DOHH2 (cell line): ENCODE measurements around the gene C1orf87.

Experiments
- H3F3A ChIP-seq: fragments of 200-600 bp; sonication (generic), shearing (Covaris generic); 2 replicates; pipeline ENCODE4 v1.6.0; 2016; ENCODE audit warnings: antibody characterized with exemption, mild to moderate bottlenecking; ENCODE audit not compliant: control insufficient read depth, insufficient read depth
- H3K27ac ChIP-seq: fragments of 200-600 bp; sonication (generic); 2 replicates; pipeline ENCODE4 v1.5.1; 2014; ENCODE audit warnings: low read depth, mild to moderate bottlenecking, low read length, moderate library complexity
- H3K27me3 ChIP-seq: fragments of 200-600 bp; sonication (generic); 2 replicates; pipeline ENCODE4 v1.6.1; 2014; ENCODE audit warnings: mild to moderate bottlenecking, low read length, mixed read lengths; ENCODE audit not compliant: control insufficient read depth
- H3K36me3 ChIP-seq: fragments of 200-600 bp; sonication (generic); 2 replicates; pipeline ENCODE4 v1.6.1; 2014; ENCODE audit warnings: mild to moderate bottlenecking, low read length, moderate library complexity, mixed read lengths; ENCODE audit not compliant: control insufficient read depth
- H3K4me1 ChIP-seq: fragments of 200-600 bp; sonication (generic); 2 replicates; pipeline ENCODE4 v1.6.1; 2014; ENCODE audit warnings: mild to moderate bottlenecking, low read length, mixed read lengths; ENCODE audit not compliant: control insufficient read depth
- H3K4me2 ChIP-seq: fragments of 200-600 bp; sonication (generic); 2 replicates; pipeline ENCODE4 v1.6.0; 2014; ENCODE audit warnings: mild to moderate bottlenecking, low read length, moderate library complexity
- H3K4me3 ChIP-seq: fragments of 200-600 bp; sonication (generic); 2 replicates; pipeline ENCODE4 v1.5.1; 2014; ENCODE audit warnings: mild to moderate bottlenecking, low read length, mixed read lengths
- H3K79me2 ChIP-seq: fragments of 200-600 bp; sonication (generic); 2 replicates; pipeline ENCODE4 v1.6.1; 2014; ENCODE audit warnings: mild to moderate bottlenecking, low read length, mixed read lengths; ENCODE audit not compliant: control insufficient read depth
- H3K9me2 ChIP-seq: fragments of 200-600 bp; sonication (generic); replicated peaks from 2 replicates; pipeline ENCODE4 v1.6.1; 2014; ENCODE audit warnings: mild to moderate bottlenecking, low read length, mixed read lengths; ENCODE audit not compliant: control insufficient read depth
- H3K9me3 ChIP-seq: fragments of 200-600 bp; sonication (generic); 2 replicates; pipeline ENCODE4 v1.6.1; 2014; ENCODE audit warnings: antibody characterized with exemption, low read length, mixed read lengths; ENCODE audit not compliant: control insufficient read depth, insufficient read depth
- H4K20me1 ChIP-seq: fragments of 200-600 bp; sonication (generic); 2 replicates; pipeline ENCODE4 v1.6.0; 2014; ENCODE audit warnings: low read depth, mild to moderate bottlenecking, antibody characterized with exemption, low read length, moderate library complexity; ENCODE audit not compliant: control insufficient read depth, insufficient read depth
- EZH2phosphoT487 ChIP-seq: fragments of 200-600 bp; sonication (generic); IDR thresholded peaks from 2 replicates; pipeline ENCODE4 v1.6.1; 2017; ENCODE audit warnings: borderline replicate concordance, mild to moderate bottlenecking, antibody characterized with exemption, low read length, moderate library complexity, mixed read lengths
- TF ChIP-seq, protein P1 (sequence below): fragments of 200-600 bp; sonication (generic); IDR thresholded peaks from one replicate; pipeline ENCODE4 v1.5.1; 2014; ENCODE audit warnings: antibody characterized with exemption, mild to moderate bottlenecking, low read depth, low read length; ENCODE audit not compliant: poor library complexity, severe bottlenecking

Gene C1orf87

DNA sequence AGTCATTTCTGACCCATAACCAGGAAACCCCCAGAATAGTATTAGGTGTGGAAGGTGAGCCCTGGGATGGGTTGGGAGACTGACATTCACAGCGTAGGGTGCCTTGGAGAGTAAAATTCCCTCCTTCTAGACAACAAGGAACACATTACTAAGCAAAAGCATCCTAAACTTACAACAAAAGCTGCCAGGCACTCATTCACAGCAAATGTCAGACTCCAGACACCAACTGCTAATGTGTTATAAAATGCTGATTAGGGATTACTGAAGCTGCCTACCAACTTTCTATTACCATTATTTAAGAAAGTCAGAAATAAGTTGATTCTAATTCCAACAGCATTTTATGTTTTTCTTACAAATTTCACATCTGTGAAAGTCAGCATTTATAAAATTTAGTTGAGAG lies 40.0 kb upstream of the C1orf87 start:
- no peaks in the 10 kb centered on the region for H3K4me1 ChIP-seq
- H3K4me3 ChIP-seq: no peak overlapping the region
- H3K79me2 ChIP-seq: no peaks in the 10 kb centered on the region
- H3K27ac ChIP-seq: no peak overlapping the region
- TF ChIP-seq EZH2phosphoT487: no peak
- TF ChIP-seq, protein P1, sequence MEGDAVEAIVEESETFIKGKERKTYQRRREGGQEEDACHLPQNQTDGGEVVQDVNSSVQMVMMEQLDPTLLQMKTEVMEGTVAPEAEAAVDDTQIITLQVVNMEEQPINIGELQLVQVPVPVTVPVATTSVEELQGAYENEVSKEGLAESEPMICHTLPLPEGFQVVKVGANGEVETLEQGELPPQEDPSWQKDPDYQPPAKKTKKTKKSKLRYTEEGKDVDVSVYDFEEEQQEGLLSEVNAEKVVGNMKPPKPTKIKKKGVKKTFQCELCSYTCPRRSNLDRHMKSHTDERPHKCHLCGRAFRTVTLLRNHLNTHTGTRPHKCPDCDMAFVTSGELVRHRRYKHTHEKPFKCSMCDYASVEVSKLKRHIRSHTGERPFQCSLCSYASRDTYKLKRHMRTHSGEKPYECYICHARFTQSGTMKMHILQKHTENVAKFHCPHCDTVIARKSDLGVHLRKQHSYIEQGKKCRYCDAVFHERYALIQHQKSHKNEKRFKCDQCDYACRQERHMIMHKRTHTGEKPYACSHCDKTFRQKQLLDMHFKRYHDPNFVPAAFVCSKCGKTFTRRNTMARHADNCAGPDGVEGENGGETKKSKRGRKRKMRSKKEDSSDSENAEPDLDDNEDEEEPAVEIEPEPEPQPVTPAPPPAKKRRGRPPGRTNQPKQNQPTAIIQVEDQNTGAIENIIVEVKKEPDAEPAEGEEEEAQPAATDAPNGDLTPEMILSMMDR: no peak
- no peaks in the 10 kb centered on the region for H3F3A ChIP-seq
- H3K9me2 ChIP-seq: no peaks in the 10 kb centered on the region
- no peaks in the 10 kb centered on the region for H3K9me3 ChIP-seq
- no peak overlapping the region for H3K4me2 ChIP-seq
- H4K20me1 ChIP-seq: no peaks in the 10 kb centered on the region
- H3K36me3 ChIP-seq: no peaks in the 10 kb centered on the region
- no peaks in the 10 kb centered on the region for H3K27me3 ChIP-seq

DNA sequence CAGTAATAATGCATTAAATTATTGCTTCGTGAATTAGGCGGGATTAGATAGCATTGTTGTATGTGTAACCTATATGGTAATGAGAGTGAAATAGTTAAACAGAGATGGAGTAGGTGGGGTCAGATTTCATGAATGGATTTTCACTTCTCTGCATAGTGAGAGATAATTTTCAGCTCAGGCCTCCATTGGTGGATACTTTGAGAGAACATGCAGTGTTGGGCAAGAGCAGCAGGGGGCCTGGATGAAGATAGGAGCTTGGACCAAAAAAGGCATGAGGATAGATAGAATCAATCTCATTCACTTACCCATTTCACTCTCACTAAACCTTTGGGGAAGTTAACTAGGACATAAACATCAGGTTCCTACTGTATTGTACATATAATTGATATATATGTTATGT lies 39.5 kb upstream of the C1orf87 start:
- TF ChIP-seq EZH2phosphoT487: no peak
- TF ChIP-seq, protein P1: no peak
- no peak overlapping the region for H3K4me2 ChIP-seq
- no peaks in the 10 kb centered on the region for H4K20me1 ChIP-seq
- H3K36me3 ChIP-seq: no peaks in the 10 kb centered on the region
- H3K9me3 ChIP-seq: no peaks in the 10 kb centered on the region
- H3K4me3 ChIP-seq: no peak overlapping the region
- no peaks in the 10 kb centered on the region for H3K79me2 ChIP-seq
- no peaks in the 10 kb centered on the region for H3K4me1 ChIP-seq
- H3K27ac ChIP-seq: no peak overlapping the region
- no peaks in the 10 kb centered on the region for H3K9me2 ChIP-seq
- no peaks in the 10 kb centered on the region for H3K27me3 ChIP-seq
- H3F3A ChIP-seq: no peaks in the 10 kb centered on the region

DNA sequence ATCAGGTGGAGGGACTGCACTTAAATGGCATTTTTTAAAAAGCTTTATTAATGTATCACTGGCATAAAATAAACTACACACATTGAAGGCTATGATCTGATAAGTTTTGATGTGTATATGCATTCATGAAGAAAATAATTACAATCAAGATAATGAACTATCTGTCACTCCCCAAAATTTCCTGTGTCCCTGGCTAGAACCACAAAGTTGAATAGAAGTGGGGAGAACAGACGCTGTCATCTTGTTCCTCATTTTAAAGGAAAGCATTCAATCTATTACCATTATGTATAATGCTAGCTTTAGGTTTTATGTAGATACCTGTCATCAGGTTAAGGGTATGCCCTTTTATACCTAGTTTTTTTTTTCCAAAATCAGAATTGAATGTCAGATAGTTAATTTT lies 38.1 kb upstream of the C1orf87 start:
- no peaks in the 10 kb centered on the region for H3F3A ChIP-seq
- H3K9me3 ChIP-seq: no peaks in the 10 kb centered on the region
- no peaks in the 10 kb centered on the region for H3K36me3 ChIP-seq
- no peaks in the 10 kb centered on the region for H3K9me2 ChIP-seq
- H4K20me1 ChIP-seq: no peaks in the 10 kb centered on the region
- no peaks in the 10 kb centered on the region for H3K79me2 ChIP-seq
- no peak overlapping the region for H3K27ac ChIP-seq
- no peak overlapping the region for H3K4me3 ChIP-seq
- no peaks in the 10 kb centered on the region for H3K27me3 ChIP-seq
- no peaks in the 10 kb centered on the region for H3K4me1 ChIP-seq
- H3K4me2 ChIP-seq: no peak overlapping the region
- no peak for TF ChIP-seq EZH2phosphoT487
- TF ChIP-seq, protein P1: no peak

DNA sequence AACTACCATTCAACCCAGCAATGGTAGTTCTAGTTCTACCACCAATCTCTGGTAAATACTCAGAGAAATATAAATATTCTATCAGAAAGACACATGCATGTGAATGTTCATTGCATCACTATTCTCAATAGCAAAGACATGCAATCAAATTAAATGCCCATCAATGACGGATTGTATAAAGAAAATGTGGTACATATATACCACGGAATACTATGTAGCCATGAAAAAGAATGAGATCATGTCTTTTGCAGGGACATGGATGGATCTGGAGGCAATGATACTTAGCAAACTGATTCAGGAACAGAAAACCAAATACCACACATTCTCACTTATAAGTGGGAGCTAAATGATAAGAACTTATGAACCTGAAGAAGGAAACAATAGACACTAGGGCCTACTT lies 37.5 kb upstream of the C1orf87 start:
- Histone ChIP-seq H3F3A (no peaks in the 10 kb centered on the region), H3K4me2 (no peak overlapping the region), H3K9me2 (no peaks in the 10 kb centered on the region), H3K27me3 (no peaks in the 10 kb centered on the region), H3K36me3 (no peaks in the 10 kb centered on the region), H3K4me3 (no peak overlapping the region), H4K20me1 (no peaks in the 10 kb centered on the region), H3K4me1 (no peaks in the 10 kb centered on the region), H3K27ac (no peak overlapping the region), H3K9me3 (no peaks in the 10 kb centered on the region), H3K79me2 (no peaks in the 10 kb centered on the region)
- TF ChIP-seq EZH2phosphoT487: no peak
- TF ChIP-seq, protein P1: no peak
